SK-N-SH (cell line): Measurements from ENCODE around the gene COL5A1.

Experiments
- CTCF ChIP-seq: fragments of 200-600 bp; sonication (generic); IDR thresholded peaks from 2 replicates; pipeline ENCODE4 v1.6.1; 2017; ENCODE audit warnings: antibody characterized with exemption, mild to moderate bottlenecking, moderate library complexity
- RAD21 ChIP-seq: IDR thresholded peaks from 2 replicates; pipeline ENCODE4 v1.6.1; 2012; ENCODE audit warnings: mild to moderate bottlenecking, low read length
- TF ChIP-seq, protein P1 (sequence below): IDR thresholded peaks from 2 replicates; pipeline ENCODE4 v1.6.1; 2012; ENCODE audit warnings: mild to moderate bottlenecking, low read depth, low read length, moderate library complexity

DNA sequence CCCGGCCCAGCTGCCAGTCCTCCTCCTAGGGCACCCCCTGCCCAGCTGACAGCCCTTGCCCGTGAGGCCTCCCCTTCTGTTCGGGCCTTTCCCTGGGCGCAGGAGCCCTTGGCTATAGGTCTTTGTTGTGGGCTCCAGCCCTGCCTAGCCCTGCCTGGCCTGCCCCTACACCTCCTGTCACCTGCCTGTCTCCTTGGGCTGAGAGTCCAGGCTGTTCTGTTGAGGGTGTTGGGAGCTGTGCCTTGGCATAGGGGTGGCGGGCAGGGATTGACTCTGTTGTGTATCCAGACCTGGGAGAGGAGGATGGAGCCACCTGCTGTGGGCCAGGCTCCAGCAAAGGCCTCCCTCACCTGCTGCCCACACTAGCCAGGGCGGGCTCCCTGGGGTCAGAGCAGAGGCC lies 250.6 kb downstream of the COL5A1 start:
- TF ChIP-seq, protein P1, sequence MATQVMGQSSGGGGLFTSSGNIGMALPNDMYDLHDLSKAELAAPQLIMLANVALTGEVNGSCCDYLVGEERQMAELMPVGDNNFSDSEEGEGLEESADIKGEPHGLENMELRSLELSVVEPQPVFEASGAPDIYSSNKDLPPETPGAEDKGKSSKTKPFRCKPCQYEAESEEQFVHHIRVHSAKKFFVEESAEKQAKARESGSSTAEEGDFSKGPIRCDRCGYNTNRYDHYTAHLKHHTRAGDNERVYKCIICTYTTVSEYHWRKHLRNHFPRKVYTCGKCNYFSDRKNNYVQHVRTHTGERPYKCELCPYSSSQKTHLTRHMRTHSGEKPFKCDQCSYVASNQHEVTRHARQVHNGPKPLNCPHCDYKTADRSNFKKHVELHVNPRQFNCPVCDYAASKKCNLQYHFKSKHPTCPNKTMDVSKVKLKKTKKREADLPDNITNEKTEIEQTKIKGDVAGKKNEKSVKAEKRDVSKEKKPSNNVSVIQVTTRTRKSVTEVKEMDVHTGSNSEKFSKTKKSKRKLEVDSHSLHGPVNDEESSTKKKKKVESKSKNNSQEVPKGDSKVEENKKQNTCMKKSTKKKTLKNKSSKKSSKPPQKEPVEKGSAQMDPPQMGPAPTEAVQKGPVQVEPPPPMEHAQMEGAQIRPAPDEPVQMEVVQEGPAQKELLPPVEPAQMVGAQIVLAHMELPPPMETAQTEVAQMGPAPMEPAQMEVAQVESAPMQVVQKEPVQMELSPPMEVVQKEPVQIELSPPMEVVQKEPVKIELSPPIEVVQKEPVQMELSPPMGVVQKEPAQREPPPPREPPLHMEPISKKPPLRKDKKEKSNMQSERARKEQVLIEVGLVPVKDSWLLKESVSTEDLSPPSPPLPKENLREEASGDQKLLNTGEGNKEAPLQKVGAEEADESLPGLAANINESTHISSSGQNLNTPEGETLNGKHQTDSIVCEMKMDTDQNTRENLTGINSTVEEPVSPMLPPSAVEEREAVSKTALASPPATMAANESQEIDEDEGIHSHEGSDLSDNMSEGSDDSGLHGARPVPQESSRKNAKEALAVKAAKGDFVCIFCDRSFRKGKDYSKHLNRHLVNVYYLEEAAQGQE: no peak
- TF ChIP-seq CTCF: no peak
- TF ChIP-seq RAD21: no peak
